Measurements from ENCODE around the gene APP. TPM values are rescaled to one million over a fixed set of nuclear protein-coding genes. Genes with fewer than 3 reads are reported as not detected.

APP gene
- total and polyA plus RNA-seq, 10 of the 15 experiments (the other 5 are each of a cell fraction or from before 2014, with no cell fraction given): 8.8 to 94.9 (median 51.0) TPM

- H3K4me2 ChIP-seq (ENCODE audit: control insufficient read depth, insufficient read depth): no peak overlapping the region
- no peak overlapping the region for H3K9ac ChIP-seq (ENCODE audit: control insufficient read depth, insufficient read depth, low read length)
Observed at GRCh38 chr21:25881524-25882376, 288.8 kb downstream of the APP start.

More at GRCh38 chr21:25881524-25882376, 288.8 kb downstream of the APP start:
- H3K36me3 ChIP-seq (ENCODE audit: control insufficient read depth in 2 of 2, insufficient read depth in 2 of 2, low read length in 1 of 2): peaks cover 0 to 4% of the 10 kb centered on the region in 2 experiments; a peak in 1 of 4 replicates
- ATAC-seq (peak; percentile 95), DNase-seq (ENCODE audit: low read depth, low spot score) (peak; percentile 9), FAIRE-seq (peak; percentile 89)
- no peak overlapping the region for H3K4me3 ChIP-seq
- no peaks in the 10 kb centered on the region for H3K79me2 ChIP-seq (ENCODE audit: control insufficient read depth, insufficient read depth, low read length)
- no peak overlapping the region for H3K27ac ChIP-seq (ENCODE audit: control insufficient read depth, insufficient read depth)
- 25% methylated on average over 17 of the region's 17 CpGs for WGBS (ENCODE audit: insufficient coverage, insufficient replicate concordance, low lambda C conversion rate, missing lambda C conversion rate)
- no peaks in the 10 kb centered on the region for H4K20me1 ChIP-seq (ENCODE audit: control insufficient read depth, insufficient read depth)
- no peaks in the 10 kb centered on the region for H3K4me1 ChIP-seq (ENCODE audit: control insufficient read depth, insufficient read depth, low read length)
- H3K27me3 ChIP-seq (replicated peaks in 1 of 2; ENCODE audit: control insufficient read depth in 2 of 2, insufficient read depth in 2 of 2, low read length in 1 of 2): no peaks in the 10 kb centered on the region
- intact Hi-C loops (cut with micrococcal nuclease; ENCODE audit: unreplicated experiment) (loop anchor here (1.0 kb wide), 2 partner anchors 289 to 836 kb away; partner anchors contain the start of gene APP), in situ Hi-C loops (cut with MboI) (no loop called here)
- CTCF ChIA-PET: interaction anchor here (0.6 to 2.5 kb wide), 11 partner anchors 11 to 836 kb away, joined by 3 to 11 read pairs (median 4); partner anchors contain the start of gene APP
- POLR2A ChIA-PET: no interaction called here
- RAD21 ChIA-PET (ENCODE audit: unreplicated experiment): interaction anchor here (1.0 kb wide), 1 partner anchor 290 kb away, joined by 4 read pairs; the partner anchor contains the start of gene APP
- BruUV-seq (replicated peaks): no TSS peak
- no peaks in the 10 kb centered on the region for H3K9me3 ChIP-seq (replicated peaks; ENCODE audit: control insufficient read depth, insufficient read depth, low read length)
- SMC1A ChIA-PET (ENCODE audit: uncharacterized antibody, unreplicated experiment): interaction anchor here (0.5 to 1.0 kb wide), 2 partner anchors 234 to 836 kb away, joined by 3 to 4 read pairs; no protein-coding TSS in a partner anchor
- no peak overlapping the region for H2AFZ ChIP-seq (ENCODE audit: control insufficient read depth, low read depth, low read length)
- TF ChIP-seq RUNX3 (IDR thresholded peaks at IDR 0.05; ENCODE audit: low read length): peak; percentile 30; the same call in 1 of the 2 replicates
- TF ChIP-seq RAD21 (IDR thresholded peaks at IDR 0.05; ENCODE audit: insufficient read depth, low read depth, low read length): peak; percentile 89
- peak; percentile 80 for TF ChIP-seq SMC3 (IDR thresholded peaks at IDR 0.05; ENCODE audit: borderline replicate concordance, low read length)
- peak; percentile 62; the same call in 1 of the 2 replicates for TF ChIP-seq YY1 (IDR thresholded peaks at IDR 0.05; ENCODE audit: low read depth, low read length)
- peak; percentile 77 to 97 (median 96) for TF ChIP-seq CTCF (IDR thresholded peaks at IDR 0.05 in 2 of 3, conservative IDR thresholded peaks at IDR 0.05 in 1 of 3; ENCODE audit: control insufficient read depth in 2 of 3, extremely low read depth in 1 of 3, insufficient read depth in 1 of 3, low read depth in 3 of 3, low read length in 3 of 3)
- no peak for TF ChIP-seq STAT3 (IDR thresholded peaks at IDR 0.05; ENCODE audit: low read depth, low read length)
- TF ChIP-seq KDM1A (IDR thresholded peaks at IDR 0.05; ENCODE audit: borderline replicate concordance): no peak

Measured in GM12878 (cell line).